NOMO-1 treated with dmso at 0.1 percent for 144 hours (cell line): ENCODE data around the gene CHADL.
A peak's percentile ranks its signal among the peaks of the same experiment; 100 is the strongest.
"Not testable (repeated sequence)": the region's sequence is repeated elsewhere in the genome, so short reads cannot be mapped to it uniquely, and the experiment has no call there.

Source experiments
- DNase-seq: peaks from one replicate; lab custom pipeline; 2025; ENCODE audit not compliant: unreplicated experiment; lab: John Stamatoyannopoulos, UW

CHADL gene

GRCh38 chr22:41240377-41241132 is at the start of gene CHADL:
Gene CHADL, minus strand, starts transcription at chr22:41240931. Its CDS starts 50 bp downstream, at chr22:41240881.
- DNase-seq = no peak

GRCh38 chr22:41289671-41290070 is 48.9 kb upstream of the CHADL start:
- no peak for DNase-seq

GRCh38 chr22:41288245-41288946 is 47.7 kb upstream of the CHADL start:
- DNase-seq = no peak

GRCh38 chr22:41286639-41287091 is 45.9 kb upstream of the CHADL start:
- DNase-seq = peak; percentile 72

GRCh38 chr22:41285820-41286638 is 45.3 kb upstream of the CHADL start, which contains the start of gene RANGAP1:
Gene RANGAP1, minus strand, starts transcription at chr22:41286187. Its CDS starts 5,143 bp downstream, at chr22:41281044.
- DNase-seq = peak; percentile 99

GRCh38 chr22:41285441-41285819 is 44.7 kb upstream of the CHADL start:
- peak; percentile 57 for DNase-seq

GRCh38 chr22:41284465-41284864 is 43.7 kb upstream of the CHADL start:
- no peak for DNase-seq

- no peak for DNase-seq
Observed at GRCh38 chr22:41280854-41281253, 40.1 kb upstream of the CHADL start.

- no peak for DNase-seq
Observed at GRCh38 chr22:41280065-41280464, 39.3 kb upstream of the CHADL start.

GRCh38 chr22:41274856-41275255 is 34.1 kb upstream of the CHADL start:
- DNase-seq = no peak

- DNase-seq = no peak
Observed at GRCh38 chr22:41273128-41273527, 32.4 kb upstream of the CHADL start.

GRCh38 chr22:41271787-41272186 is 31.1 kb upstream of the CHADL start:
- no peak for DNase-seq

- DNase-seq = no peak
Observed at GRCh38 chr22:41267958-41268357, 27.2 kb upstream of the CHADL start.

GRCh38 chr22:41264408-41264941 is 23.7 kb upstream of the CHADL start:
- DNase-seq = no peak

GRCh38 chr22:41263704-41264103 is 23.0 kb upstream of the CHADL start:
- no peak for DNase-seq

GRCh38 chr22:41262250-41262765 is 21.6 kb upstream of the CHADL start:
- no peak for DNase-seq

- DNase-seq = no peak
Observed at GRCh38 chr22:41261541-41262249, 21.0 kb upstream of the CHADL start.

- DNase-seq = no peak
Observed at GRCh38 chr22:41260871-41261270, 20.1 kb upstream of the CHADL start.

GRCh38 chr22:41259756-41260155 is 19.0 kb upstream of the CHADL start:
- not testable (repeated sequence) for DNase-seq

GRCh38 chr22:41257696-41258095 is 17.0 kb upstream of the CHADL start:
- DNase-seq = no peak
